Natural killer cell (primary cell): ENCODE results near the gene ARL5C. TPM values are rescaled to one million over a fixed set of nuclear protein-coding genes. Genes with fewer than 3 reads are reported as not detected.

Experiments
- ATAC-seq, 3 donors: fragments of 150-1000 bp in 2 of 3; fragments of 200-7000 bp in 1 of 3; cut with Tn5 transposase; 1 replicate in 1 of 3; 2 replicates in 2 of 3; pipeline ENCODE4 v1.10.0; 2021; ENCODE audit warnings: mild to moderate bottlenecking in 2 of 3, moderate library complexity in 2 of 3
- DNase-seq, 2 donors: peaks; one replicate each; pipeline versions ENCODE4 v3.0.0 to v3.0.0-alpha.2; 2013 to 2021; ENCODE audit warnings: mixed read lengths in 1 of 2
- H3K27ac ChIP-seq: one replicate; pipeline ENCODE4 v1.5.1; 2013; ENCODE audit warnings: mild to moderate bottlenecking, low read length
- H3K27me3 ChIP-seq: one replicate; pipeline ENCODE4 v1.6.1; 2013; ENCODE audit warnings: low read length; ENCODE audit not compliant: control insufficient read depth, insufficient read depth
- H3K36me3 ChIP-seq: one replicate; pipeline ENCODE4 v1.6.1; 2013; ENCODE audit warnings: low read length; ENCODE audit not compliant: control insufficient read depth, insufficient read depth
- H3K4me1 ChIP-seq: one replicate; pipeline ENCODE4 v1.6.1; 2013; ENCODE audit warnings: low read length; ENCODE audit not compliant: control insufficient read depth, insufficient read depth
- H3K4me3 ChIP-seq: one replicate; pipeline ENCODE4 v1.5.1; 2013; ENCODE audit warnings: low read length
- H3K9me3 ChIP-seq: one replicate; pipeline ENCODE4 v1.6.1; 2013; ENCODE audit warnings: low read length; ENCODE audit not compliant: control insufficient read depth, insufficient read depth
- H3K27ac Mint-ChIP-seq, 2 donors: one replicate each; pipeline ENCODE4 v1.8.0; 2022; ENCODE audit warnings: mild to moderate bottlenecking in 2 of 2, mixed read lengths in 2 of 2, moderate library complexity in 1 of 2
- H3K27me3 Mint-ChIP-seq, 2 donors: one replicate each; pipeline ENCODE4 v1.8.0; 2022; ENCODE audit warnings: low read depth in 2 of 2, mixed read lengths in 2 of 2
- H3K36me3 Mint-ChIP-seq: one replicate; pipeline ENCODE4 v1.8.0; 2022; ENCODE audit warnings: mixed read lengths
- H3K4me1 Mint-ChIP-seq, 2 donors: one replicate each; pipeline ENCODE4 v1.8.0; 2022; ENCODE audit warnings: mixed read lengths in 2 of 2
- H3K4me3 Mint-ChIP-seq: one replicate; pipeline ENCODE4 v1.8.0; 2022; ENCODE audit warnings: mild to moderate bottlenecking, moderate library complexity, mixed read lengths
- H3K9me3 Mint-ChIP-seq, 2 donors: one replicate each; pipeline ENCODE4 v1.8.0; 2022; ENCODE audit warnings: mixed read lengths in 2 of 2
- WGBS: methylation state at CpG from one replicate; pipeline ENCODE4 v1.1.7; 2013; ENCODE audit warnings: missing lambda C conversion rate; ENCODE audit not compliant: insufficient coverage; 5-methylcytosine and 5-hydroxymethylcytosine counted together
- intact Hi-C: fragments of 100-400 bp; cut with micrococcal nuclease; formaldehyde crosslinking; loops from one replicate; pipeline ENCODE4 v1.14.2; 2022
- total RNA-seq, 4 donors: library from RNA; stranded (reverse); fragments of 120-200 nt in 1 of 4; gene quantifications; one replicate each; pipeline versions ENCODE4 v1.2.3 to v1.2.4, GENCODE V29; 2013 to 2022
- TF ChIP-seq, protein P1 (sequence below): fragments of 200-600 bp; IDR thresholded peaks from one replicate; pipeline ENCODE4 v1.8.0; 2022; ENCODE audit warnings: antibody characterized with exemption

ARL5C gene
- total RNA-seq, 3 donors from 2014 or later (not counting 1 experiment from before 2014, with no cell fraction given): 0.33 TPM; not detected in 2

DNA sequence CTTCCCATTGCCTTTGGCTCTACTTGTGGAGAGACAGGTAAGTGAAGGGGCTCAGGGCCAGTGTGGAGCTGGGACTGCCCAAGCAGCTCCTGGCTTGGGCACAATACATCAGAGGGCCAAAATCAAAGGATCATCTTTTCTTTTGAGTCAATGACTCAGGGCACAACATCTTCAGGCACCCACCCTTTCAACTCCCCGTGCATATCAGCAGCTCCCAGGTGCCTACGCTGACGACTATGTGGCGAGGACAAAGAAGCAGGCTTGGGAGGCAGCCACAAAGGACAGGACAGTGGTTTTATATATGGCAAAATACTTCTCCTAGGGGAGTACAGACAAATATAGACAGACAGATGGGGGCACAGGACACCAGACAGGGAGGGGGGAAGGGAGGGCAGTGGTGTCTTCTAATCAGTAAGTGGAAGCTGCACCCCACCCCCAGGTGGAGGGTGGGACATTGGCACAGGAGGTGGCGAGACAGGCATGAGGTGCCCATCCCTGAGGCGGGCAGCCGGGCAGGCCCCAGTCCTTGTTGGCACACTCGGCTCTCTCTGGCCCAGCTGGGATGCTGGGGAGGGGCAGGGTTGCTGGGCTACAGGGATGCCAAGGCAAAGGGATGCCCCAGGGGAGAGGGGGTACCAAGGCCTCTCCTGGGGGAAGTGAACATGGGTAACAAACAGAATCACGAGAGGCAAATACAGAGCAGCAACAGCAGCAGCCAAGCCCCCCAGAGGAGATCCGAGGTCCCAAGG, 7.7 kb upstream of the ARL5C start:
- 64% methylated on average over 10 of the region's 10 CpGs for WGBS
- peaks cover 7% of the 10 kb centered on the region for H3K4me1 ChIP-seq
- H3K4me3 ChIP-seq: no peak overlapping the region
- H3K27ac Mint-ChIP-seq: peak overlapping the region in 1 of 2 donors; percentile 24
- peaks cover 0 to 15% of the 10 kb centered on the region in 2 donors for H3K4me1 Mint-ChIP-seq
- intact Hi-C loops: no loop called here
- TF ChIP-seq, protein P1, sequence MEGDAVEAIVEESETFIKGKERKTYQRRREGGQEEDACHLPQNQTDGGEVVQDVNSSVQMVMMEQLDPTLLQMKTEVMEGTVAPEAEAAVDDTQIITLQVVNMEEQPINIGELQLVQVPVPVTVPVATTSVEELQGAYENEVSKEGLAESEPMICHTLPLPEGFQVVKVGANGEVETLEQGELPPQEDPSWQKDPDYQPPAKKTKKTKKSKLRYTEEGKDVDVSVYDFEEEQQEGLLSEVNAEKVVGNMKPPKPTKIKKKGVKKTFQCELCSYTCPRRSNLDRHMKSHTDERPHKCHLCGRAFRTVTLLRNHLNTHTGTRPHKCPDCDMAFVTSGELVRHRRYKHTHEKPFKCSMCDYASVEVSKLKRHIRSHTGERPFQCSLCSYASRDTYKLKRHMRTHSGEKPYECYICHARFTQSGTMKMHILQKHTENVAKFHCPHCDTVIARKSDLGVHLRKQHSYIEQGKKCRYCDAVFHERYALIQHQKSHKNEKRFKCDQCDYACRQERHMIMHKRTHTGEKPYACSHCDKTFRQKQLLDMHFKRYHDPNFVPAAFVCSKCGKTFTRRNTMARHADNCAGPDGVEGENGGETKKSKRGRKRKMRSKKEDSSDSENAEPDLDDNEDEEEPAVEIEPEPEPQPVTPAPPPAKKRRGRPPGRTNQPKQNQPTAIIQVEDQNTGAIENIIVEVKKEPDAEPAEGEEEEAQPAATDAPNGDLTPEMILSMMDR: no peak
- no peak for DNase-seq
- H3K9me3 ChIP-seq: no peaks in the 10 kb centered on the region
- H3K27ac ChIP-seq: no peak overlapping the region
- H3K9me3 Mint-ChIP-seq: no peaks in the 10 kb centered on the region
- no peaks in the 10 kb centered on the region for H3K27me3 Mint-ChIP-seq
- H3K36me3 ChIP-seq: peaks cover 26% of the 10 kb centered on the region
- ATAC-seq: no peak
- no peak overlapping the region for H3K4me3 Mint-ChIP-seq
- no peaks in the 10 kb centered on the region for H3K36me3 Mint-ChIP-seq
- no peaks in the 10 kb centered on the region for H3K27me3 ChIP-seq

DNA sequence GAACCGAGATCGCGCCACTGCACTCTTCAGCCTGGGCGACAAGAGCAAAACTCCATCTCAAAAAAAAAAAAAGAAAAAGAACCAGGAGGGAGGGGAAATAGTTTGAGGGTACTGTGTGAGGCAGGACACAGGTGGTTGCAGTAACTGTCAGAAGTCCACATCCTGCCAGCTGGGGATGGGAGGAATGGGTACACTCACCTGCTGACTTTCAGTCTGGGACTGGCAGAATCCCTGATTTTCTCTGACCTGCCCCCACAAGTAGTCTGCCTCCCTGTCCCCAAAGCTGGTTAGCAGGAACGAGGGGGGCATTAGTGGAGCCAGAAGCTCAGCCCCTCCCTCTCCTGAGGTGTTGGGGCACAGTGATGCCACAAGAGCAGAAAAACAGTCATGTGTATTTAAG, 7.1 kb upstream of the ARL5C start:
- H3K27ac ChIP-seq: no peak overlapping the region
- H3K9me3 Mint-ChIP-seq: no peaks in the 10 kb centered on the region
- no peak overlapping the region for H3K4me3 Mint-ChIP-seq
- TF ChIP-seq, protein P1: no peak
- peaks cover 0 to 15% of the 10 kb centered on the region in 2 donors for H3K4me1 Mint-ChIP-seq
- H3K27ac Mint-ChIP-seq: no peak overlapping the region
- H3K36me3 ChIP-seq: peaks cover 24% of the 10 kb centered on the region
- no peaks in the 10 kb centered on the region for H3K27me3 Mint-ChIP-seq
- intact Hi-C loops: no loop called here
- ATAC-seq: no peak
- H3K4me1 ChIP-seq: peaks cover 10% of the 10 kb centered on the region
- H3K9me3 ChIP-seq: no peaks in the 10 kb centered on the region
- no peaks in the 10 kb centered on the region for H3K27me3 ChIP-seq
- 29% methylated on average over 2 of the region's 5 CpGs for WGBS
- no peak overlapping the region for H3K4me3 ChIP-seq
- DNase-seq: no peak
- no peaks in the 10 kb centered on the region for H3K36me3 Mint-ChIP-seq

DNA sequence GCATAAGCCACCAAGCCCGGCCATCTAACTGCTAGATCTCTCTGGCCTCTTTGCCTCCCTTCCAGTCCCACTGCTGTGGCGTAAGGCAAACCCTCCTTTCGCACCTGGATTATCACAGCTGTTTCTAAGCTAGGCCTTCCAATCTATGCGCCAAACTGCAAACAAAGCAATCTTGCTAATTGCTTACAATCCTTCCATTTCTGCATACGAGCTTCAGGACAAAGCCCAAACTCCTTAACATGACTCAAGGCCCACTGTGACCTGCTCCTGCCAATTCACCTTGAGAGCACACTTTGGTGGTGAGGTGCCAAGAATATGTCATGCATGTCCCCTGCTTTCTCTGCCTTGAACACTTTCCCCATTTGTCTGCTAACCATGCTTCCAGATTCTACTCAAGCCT, 6.0 kb upstream of the ARL5C start:
- no peaks in the 10 kb centered on the region for H3K9me3 Mint-ChIP-seq
- ATAC-seq: no peak
- Histone ChIP-seq H3K36me3 (peaks cover 13% of the 10 kb centered on the region), H3K4me1 (peaks cover 22% of the 10 kb centered on the region), H3K27ac (no peak overlapping the region), H3K27me3 (no peaks in the 10 kb centered on the region), H3K9me3 (no peaks in the 10 kb centered on the region), H3K4me3 (no peak overlapping the region)
- no peaks in the 10 kb centered on the region for H3K27me3 Mint-ChIP-seq
- no peak overlapping the region for H3K27ac Mint-ChIP-seq
- no peaks in the 10 kb centered on the region for H3K36me3 Mint-ChIP-seq
- H3K4me3 Mint-ChIP-seq: no peak overlapping the region
- 90% methylated on average over 5 of the region's 5 CpGs for WGBS
- intact Hi-C loops: no loop called here
- DNase-seq: no peak
- TF ChIP-seq, protein P1: no peak
- H3K4me1 Mint-ChIP-seq: peaks cover 7 to 24% of the 10 kb centered on the region in 2 donors

DNA sequence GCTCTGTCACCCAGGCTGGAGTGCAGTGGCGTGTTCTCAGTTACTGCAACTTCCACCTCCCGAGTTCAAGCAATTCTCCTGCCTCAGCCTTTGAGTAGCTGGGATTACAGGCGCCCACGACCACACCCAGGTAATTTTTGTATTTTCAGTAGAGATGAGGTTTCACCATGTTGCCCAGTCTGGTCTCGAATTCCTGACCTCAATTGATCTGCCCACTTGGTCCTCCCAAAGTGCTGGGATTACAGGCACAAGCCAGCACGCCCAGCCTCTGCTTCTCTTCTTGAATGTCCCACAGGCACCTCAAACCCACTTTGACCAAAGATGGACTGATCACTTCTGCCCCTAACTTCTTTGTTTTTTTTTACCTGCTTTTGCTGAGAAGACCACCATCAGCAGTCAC, 4.6 kb upstream of the ARL5C start:
- H3K4me3 ChIP-seq: no peak overlapping the region
- H3K4me1 ChIP-seq: peaks cover 35% of the 10 kb centered on the region
- no peak overlapping the region for H3K4me3 Mint-ChIP-seq
- H3K36me3 Mint-ChIP-seq: no peaks in the 10 kb centered on the region
- H3K36me3 ChIP-seq: peaks cover 4% of the 10 kb centered on the region
- peaks cover 17 to 36% of the 10 kb centered on the region in 2 donors for H3K4me1 Mint-ChIP-seq
- TF ChIP-seq, protein P1: no peak
- no peak overlapping the region for H3K27ac Mint-ChIP-seq
- ATAC-seq: no peak
- no peaks in the 10 kb centered on the region for H3K27me3 ChIP-seq
- intact Hi-C loops: no loop called here
- no peaks in the 10 kb centered on the region for H3K9me3 ChIP-seq
- DNase-seq: no peak
- WGBS: 66% methylated on average over 6 of the region's 6 CpGs
- H3K27ac ChIP-seq: no peak overlapping the region
- H3K27me3 Mint-ChIP-seq: no peaks in the 10 kb centered on the region
- H3K9me3 Mint-ChIP-seq: no peaks in the 10 kb centered on the region
